Measurements from ENCODE around the gene MED9.

The MED9 gene

GRCh38 chr17:17491546-17491988, 14.8 kb downstream of the MED9 start:
- Histone ChIP-seq H3K27me3 (ENCODE audit: control insufficient read depth, low read length) (peaks cover 20% of the 10 kb centered on the region), H3K79me2 (ENCODE audit: control insufficient read depth, low read length) (peaks cover 5% of the 10 kb centered on the region; the same call in 1 of the 2 replicates), H3K4me2 (ENCODE audit: low read length) (no peak overlapping the region), H3K36me3 (ENCODE audit: control insufficient read depth, low read length) (peaks cover 32% of the 10 kb centered on the region), H3K4me1 (ENCODE audit: control insufficient read depth, low read length) (peaks cover 12% of the 10 kb centered on the region), H3K9me2 (replicated peaks; ENCODE audit: control insufficient read depth, low read length) (no peaks in the 10 kb centered on the region), H3K27ac (ENCODE audit: low read depth, low read length) (no peak overlapping the region), H4K20me1 (ENCODE audit: control insufficient read depth, insufficient read depth, low read depth, low read length) (0 out of 2 replicates have a peak, but pooled peaks cover 13% of the 10 kb centered on the region), H3K9me3 (ENCODE audit: control insufficient read depth, insufficient read depth, low read length) (no peaks in the 10 kb centered on the region), H3F3A (ENCODE audit: control insufficient read depth, insufficient read depth) (no peaks in the 10 kb centered on the region), H3K4me3 (ENCODE audit: low read length) (no peak overlapping the region)
- no peak for TF ChIP-seq EZH2phosphoT487 (IDR thresholded peaks at IDR 0.05; ENCODE audit: borderline replicate concordance, low read length)
- no peak for TF ChIP-seq CTCF (IDR thresholded peaks at IDR 0.05; ENCODE audit: low read depth, low read length, poor library complexity, severe bottlenecking)

GRCh38 chr17:17492085-17492484, 15.3 kb downstream of the MED9 start:
- Histone ChIP-seq H3K4me2 (ENCODE audit: low read length) (no peak overlapping the region), H3K9me2 (replicated peaks; ENCODE audit: control insufficient read depth, low read length) (no peaks in the 10 kb centered on the region), H3K9me3 (ENCODE audit: control insufficient read depth, insufficient read depth, low read length) (no peaks in the 10 kb centered on the region), H3K4me3 (ENCODE audit: low read length) (no peak overlapping the region), H3K27ac (ENCODE audit: low read depth, low read length) (no peak overlapping the region), H3K79me2 (ENCODE audit: control insufficient read depth, low read length) (peaks cover 5% of the 10 kb centered on the region; the same call in 1 of the 2 replicates), H3F3A (ENCODE audit: control insufficient read depth, insufficient read depth) (no peaks in the 10 kb centered on the region), H3K36me3 (ENCODE audit: control insufficient read depth, low read length) (peaks cover 32% of the 10 kb centered on the region), H3K4me1 (ENCODE audit: control insufficient read depth, low read length) (peaks cover 18% of the 10 kb centered on the region), H3K27me3 (ENCODE audit: control insufficient read depth, low read length) (peaks cover 22% of the 10 kb centered on the region), H4K20me1 (ENCODE audit: control insufficient read depth, insufficient read depth, low read depth, low read length) (0 out of 2 replicates have a peak, but pooled peaks cover 13% of the 10 kb centered on the region)
- TF ChIP-seq EZH2phosphoT487 (IDR thresholded peaks at IDR 0.05; ENCODE audit: borderline replicate concordance, low read length) (no peak), CTCF (IDR thresholded peaks at IDR 0.05; ENCODE audit: low read depth, low read length, poor library complexity, severe bottlenecking) (no peak)

GRCh38 chr17:17492571-17492970, 15.8 kb downstream of the MED9 start:
- H3K4me3 ChIP-seq (ENCODE audit: low read length): no peak overlapping the region
- H3K9me2 ChIP-seq (replicated peaks; ENCODE audit: control insufficient read depth, low read length): no peaks in the 10 kb centered on the region
- H3K27me3 ChIP-seq (ENCODE audit: control insufficient read depth, low read length): peaks cover 24% of the 10 kb centered on the region
- H3K79me2 ChIP-seq (ENCODE audit: control insufficient read depth, low read length): peaks cover 5% of the 10 kb centered on the region; the same call in 1 of the 2 replicates
- TF ChIP-seq EZH2phosphoT487 (IDR thresholded peaks at IDR 0.05; ENCODE audit: borderline replicate concordance, low read length) (no peak), CTCF (IDR thresholded peaks at IDR 0.05; ENCODE audit: low read depth, low read length, poor library complexity, severe bottlenecking) (no peak)
- H3K4me1 ChIP-seq (ENCODE audit: control insufficient read depth, low read length): peaks cover 19% of the 10 kb centered on the region
- H3K9me3 ChIP-seq (ENCODE audit: control insufficient read depth, insufficient read depth, low read length): no peaks in the 10 kb centered on the region
- H3K36me3 ChIP-seq (ENCODE audit: control insufficient read depth, low read length): peaks cover 29% of the 10 kb centered on the region
- H3F3A ChIP-seq (ENCODE audit: control insufficient read depth, insufficient read depth): no peaks in the 10 kb centered on the region
- H3K27ac ChIP-seq (ENCODE audit: low read depth, low read length): no peak overlapping the region
- no peak overlapping the region for H3K4me2 ChIP-seq (ENCODE audit: low read length)
- H4K20me1 ChIP-seq (ENCODE audit: control insufficient read depth, insufficient read depth, low read depth, low read length): 0 out of 2 replicates have a peak, but pooled peaks cover 13% of the 10 kb centered on the region
